HG02852 (cell line): Measurements from ENCODE around the gene PLCB1.

ENCODE experiments used
- ATAC-seq: cut with Tn5 transposase; IDR thresholded peaks from one replicate; pipeline ENCODE4 v1.9.1; 2021; ENCODE audit warnings: mild to moderate bottlenecking, moderate library complexity; ENCODE audit not compliant: unreplicated experiment

The PLCB1 gene

DNA sequence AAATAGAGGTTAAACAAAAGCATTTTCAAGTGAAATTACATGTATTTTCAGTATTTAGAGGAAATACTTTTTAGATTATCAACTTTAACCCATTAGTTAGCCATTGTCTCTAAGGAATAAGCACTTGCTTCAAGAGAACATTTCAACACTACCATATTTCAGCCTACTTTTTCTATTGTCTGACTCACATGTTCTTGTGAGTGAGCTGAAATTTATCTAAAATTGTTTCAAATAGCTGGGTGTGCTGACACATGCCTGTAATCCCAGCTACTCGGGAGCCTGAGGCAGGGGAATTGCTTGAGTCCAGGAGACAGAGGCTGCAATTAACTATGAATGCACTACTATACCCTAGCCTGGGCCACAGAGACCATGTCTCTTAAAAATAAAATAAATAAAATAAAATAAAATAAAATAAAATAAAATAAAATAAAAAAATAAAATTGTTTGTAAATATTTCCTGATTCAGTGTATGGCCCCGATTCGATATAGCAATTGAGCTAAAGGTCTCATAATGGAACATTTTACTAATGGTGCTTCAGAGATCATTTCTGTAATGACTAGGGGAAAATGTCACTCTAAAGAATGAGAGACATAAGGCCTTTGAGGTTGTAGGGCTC is 612.3 kb downstream of the PLCB1 start:
- ATAC-seq, result no peak

- no peak for ATAC-seq
These were observed 617.0 kb downstream of the PLCB1 start for GRCh38 chr20:8749101-8749500.

DNA sequence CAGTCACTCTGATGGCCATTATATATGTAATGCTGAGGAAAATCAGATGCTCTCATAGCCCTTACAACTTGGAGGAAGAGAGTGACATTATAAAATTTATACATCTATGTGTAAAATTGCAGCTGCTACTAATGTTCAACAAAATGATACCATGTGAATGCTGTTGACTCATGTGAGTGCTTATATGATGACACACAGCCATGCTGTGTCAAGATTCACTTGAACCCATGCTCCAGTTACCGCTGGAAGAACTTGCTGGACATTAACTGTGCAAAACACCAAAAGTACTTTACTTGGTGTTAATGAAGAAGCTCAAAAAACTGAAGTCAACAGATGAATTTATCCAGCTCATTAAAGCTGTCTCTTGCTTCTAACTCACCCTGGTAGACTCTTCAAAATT is 617.9 kb downstream of the PLCB1 start:
- no peak for ATAC-seq

DNA sequence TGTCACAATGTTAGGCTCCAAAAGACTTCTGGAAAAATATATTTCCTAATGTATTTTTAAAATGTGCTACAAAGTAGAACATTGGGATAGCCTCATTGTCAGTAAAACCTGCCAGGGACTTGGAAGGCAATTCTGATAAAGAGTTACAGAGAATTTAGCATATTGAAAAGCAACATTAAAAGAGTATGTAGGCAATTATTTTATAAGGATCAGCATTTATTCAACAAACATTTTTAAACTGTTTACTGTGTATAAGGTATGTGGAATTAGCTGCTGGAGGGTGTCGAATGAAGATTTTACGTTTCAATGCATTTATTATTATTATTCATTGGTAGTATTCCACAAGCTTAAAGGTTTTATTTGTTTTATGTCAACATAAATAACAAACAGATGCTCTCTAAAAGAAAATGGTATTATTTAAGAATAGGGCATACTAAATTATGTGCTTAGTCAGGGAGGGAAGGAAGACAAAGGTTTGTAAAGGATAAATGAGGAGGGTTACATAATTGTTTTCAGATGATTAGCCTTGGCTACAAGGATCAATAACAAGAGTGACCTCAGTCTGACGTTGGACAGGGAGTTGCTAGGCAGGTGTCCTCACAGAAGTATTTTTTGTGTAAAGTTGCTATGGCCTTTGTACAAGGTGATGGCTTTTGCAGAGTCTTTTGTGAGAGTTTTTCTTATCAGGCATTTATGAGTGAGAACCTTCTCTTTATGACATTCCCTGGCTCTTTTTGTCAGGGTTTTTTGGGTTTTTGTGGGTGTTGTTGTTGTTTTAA is 623.5 kb downstream of the PLCB1 start:
- no peak for ATAC-seq

DNA sequence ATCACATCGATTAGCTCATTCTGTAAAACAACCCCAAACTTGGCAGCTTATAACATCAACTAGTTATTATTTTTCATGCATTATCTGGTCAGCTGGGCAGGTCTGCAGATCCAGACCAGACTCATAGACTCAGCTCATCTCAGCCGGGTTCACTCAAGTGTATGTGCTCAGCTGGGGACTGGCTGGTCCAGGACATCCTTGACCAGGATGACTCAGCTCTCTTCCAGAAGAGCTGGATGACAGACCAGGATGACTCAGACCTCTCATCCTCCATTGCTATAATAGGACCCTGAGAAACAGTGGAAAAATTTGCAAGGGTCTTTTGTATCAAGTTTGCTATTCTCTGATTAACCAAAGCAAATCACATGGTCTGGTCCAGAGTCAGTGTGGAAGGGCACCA is 624.3 kb downstream of the PLCB1 start:
- ATAC-seq, result no peak

GRCh38 chr20:8757146-8757545 is 625.1 kb downstream of the PLCB1 start:
- ATAC-seq, result no peak

GRCh38 chr20:8764344-8764962 is 632.4 kb downstream of the PLCB1 start:
- no peak for ATAC-seq

GRCh38 chr20:8766868-8767390 is 634.9 kb downstream of the PLCB1 start:
- no peak for ATAC-seq

DNA sequence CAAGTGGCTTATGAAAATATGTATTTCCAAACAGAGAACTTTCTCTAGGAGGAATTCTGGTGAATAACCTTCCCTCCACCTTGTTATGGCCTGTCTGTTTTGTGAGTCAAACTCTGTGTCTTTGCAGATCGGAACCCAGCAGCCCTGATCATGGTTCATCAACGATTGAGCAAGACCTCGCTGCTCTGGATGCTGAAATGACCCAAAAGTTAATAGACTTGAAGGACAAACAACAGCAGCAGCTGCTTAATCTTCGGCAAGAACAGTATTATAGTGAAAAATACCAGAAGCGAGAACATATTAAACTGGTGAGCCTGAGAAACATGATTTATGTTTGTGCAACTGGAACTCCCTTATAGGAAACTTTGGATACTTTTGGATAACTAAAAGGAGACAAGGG is 642.3 kb downstream of the PLCB1 start:
- no peak for ATAC-seq

- no peak for ATAC-seq
These were observed 645.8 kb downstream of the PLCB1 start for GRCh38 chr20:8777911-8778310.

- ATAC-seq, result no peak
These were observed 646.3 kb downstream of the PLCB1 start for GRCh38 chr20:8778387-8778786.

DNA sequence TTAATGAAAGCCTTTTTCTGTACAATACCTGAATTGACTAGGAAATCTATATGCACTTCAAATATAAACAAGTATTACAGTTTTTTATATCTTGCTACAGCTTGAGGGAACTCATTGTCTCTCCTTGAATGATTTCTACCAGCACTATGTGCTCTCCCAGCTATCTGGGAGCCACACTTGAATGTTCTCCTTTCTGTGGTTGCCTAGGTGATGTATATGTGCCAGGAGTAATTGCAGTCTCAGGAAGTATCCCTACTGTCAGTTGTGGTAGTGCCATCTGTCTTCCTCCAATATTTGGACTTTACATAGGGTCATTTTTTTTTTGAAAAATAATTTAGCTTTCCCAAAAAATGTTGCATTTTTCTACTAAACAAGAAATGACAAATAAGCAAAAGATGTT is 648.8 kb downstream of the PLCB1 start:
- no peak for ATAC-seq

GRCh38 chr20:8782804-8783203 is 650.7 kb downstream of the PLCB1 start:
- no peak for ATAC-seq

GRCh38 chr20:8783734-8784133 is 651.7 kb downstream of the PLCB1 start:
- ATAC-seq, result no peak

- no peak for ATAC-seq
These were observed 654.3 kb downstream of the PLCB1 start for GRCh38 chr20:8786383-8786782.

DNA sequence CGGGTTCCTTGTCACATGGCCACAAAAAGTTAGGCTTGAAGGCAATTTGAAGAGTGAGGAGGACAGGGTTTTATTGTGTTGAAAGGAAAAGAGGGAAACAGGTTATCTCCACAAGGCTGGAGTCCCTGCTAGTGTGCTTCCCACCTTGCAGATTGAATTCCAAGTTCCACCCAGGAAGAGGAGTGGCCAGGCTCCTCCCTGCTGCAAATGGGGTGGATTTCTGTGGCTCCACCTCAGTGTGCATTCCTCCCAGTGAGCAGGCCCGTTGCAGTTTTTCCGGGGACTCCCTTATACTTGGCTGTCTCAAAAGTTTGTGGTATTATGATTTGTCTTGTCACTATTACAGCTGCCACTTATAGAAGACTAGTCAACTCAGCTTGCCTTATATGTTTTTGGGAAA is 655.0 kb downstream of the PLCB1 start:
- no peak for ATAC-seq

DNA sequence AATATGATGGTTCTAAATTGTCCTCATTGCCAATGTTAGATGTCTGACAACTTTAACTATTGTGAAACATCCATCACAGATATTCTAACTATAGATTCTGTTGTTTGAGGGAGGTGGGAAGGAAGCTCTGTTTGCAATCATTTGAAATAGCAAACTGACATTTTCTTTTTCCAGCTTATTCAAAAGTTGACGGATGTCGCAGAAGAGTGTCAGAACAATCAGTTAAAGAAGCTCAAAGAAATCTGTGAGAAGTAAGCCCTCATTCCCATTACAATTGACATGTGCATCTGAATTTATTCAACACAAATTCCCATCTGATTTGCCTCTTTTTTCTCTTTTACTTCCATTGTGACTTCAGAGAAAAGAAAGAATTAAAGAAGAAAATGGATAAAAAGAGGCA is 656.2 kb downstream of the PLCB1 start:
- ATAC-seq, result no peak

- no peak for ATAC-seq
These were observed 656.8 kb downstream of the PLCB1 start for GRCh38 chr20:8788831-8789230.

DNA sequence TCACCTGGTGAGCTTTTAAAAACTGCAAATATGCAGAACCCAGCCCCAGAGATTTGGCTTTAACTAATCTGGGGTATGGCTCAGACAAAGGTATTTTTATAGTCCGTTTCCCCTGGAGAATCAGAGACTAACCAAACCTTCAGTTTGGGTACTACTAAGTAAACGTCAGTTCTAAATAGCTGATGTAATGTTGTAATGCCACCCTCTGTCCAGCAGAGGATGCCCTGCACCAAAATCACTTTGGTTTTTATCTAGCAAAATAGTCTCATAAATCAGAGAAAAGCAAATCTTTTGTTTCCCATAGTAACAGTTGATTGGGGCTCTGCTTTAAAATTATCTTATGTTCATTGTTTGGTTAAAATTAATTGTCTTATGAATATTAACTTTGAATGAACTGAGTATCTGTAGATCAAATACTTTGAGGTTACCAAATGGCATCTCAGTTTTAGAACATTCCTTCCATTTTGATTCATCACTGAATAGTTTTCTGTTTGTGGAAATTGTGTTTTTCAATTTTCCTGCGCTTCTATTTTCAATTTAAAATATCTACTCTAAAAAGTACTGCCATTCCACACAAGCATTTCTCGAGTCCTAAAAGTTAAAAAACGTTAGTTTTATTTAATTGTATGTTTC is 658.5 kb downstream of the PLCB1 start:
- peak; percentile 78 for ATAC-seq

DNA sequence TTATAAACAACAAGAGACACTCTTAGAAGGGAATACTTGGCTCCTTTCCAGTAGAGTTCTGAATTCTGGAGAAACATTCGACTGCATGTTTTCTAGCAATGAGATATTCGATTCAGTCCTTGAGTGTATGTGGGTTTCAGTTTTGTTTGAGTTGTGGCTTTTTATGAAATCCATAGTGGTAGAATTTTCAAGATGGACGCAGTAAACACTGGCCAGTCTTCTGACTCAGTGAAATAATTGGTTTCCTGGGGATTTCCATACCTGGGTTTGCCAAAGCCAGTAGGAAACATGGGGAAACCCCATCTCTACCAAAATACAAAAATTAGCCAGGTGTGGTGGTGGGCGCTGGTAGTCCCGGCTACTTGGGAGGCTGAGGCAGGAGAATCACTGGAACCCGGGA is 663.3 kb downstream of the PLCB1 start:
- no peak for ATAC-seq

DNA sequence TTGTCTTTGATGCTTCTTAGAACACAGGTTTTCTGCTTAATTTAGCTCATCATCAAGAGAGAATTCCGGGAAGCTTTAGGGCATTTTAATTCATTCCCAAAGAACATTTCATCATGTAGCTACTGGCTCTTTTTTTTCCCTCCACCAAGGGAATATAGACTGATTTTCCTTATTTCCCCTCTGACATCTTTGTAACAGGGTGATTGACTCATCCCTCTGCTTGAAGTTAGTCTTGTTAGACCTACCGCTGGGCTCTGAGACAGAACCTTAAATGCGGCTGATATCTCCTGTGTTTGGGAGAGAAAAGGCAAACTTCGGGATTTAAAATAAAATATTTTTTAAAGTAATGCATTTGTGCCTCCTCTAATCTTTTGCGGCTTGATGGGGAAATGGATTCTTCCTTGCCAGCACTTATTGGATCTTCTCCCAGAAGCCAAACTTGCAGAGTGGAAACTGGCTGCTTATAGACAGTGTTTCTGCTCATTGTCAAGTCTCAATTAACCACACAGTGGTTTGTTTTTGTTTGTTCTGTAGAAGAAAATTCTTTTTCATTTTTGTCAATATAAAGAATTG is 664.1 kb downstream of the PLCB1 start:
- ATAC-seq, result no peak
